Right lobe of liver (tissue), 4 donors: ENCODE measurements around the gene SLC22A6.

Experiments
- POLR2A ChIP-seq: fragments of 450-650 bp; IDR thresholded peaks from one replicate; pipeline ENCODE4 v1.6.1; 2017; ENCODE audit warnings: antibody characterized with exemption, mild to moderate bottlenecking
- TF ChIP-seq, protein P1 (sequence below), 4 donors: fragments of 200-600 bp in 3 of 4; fragments of 450-650 bp in 1 of 4; IDR thresholded peaks; one replicate each; pipeline versions ENCODE4 v1.5.1 to v1.8.0; 2016 to 2022; ENCODE audit warnings: antibody characterized with exemption in 4 of 4, mild to moderate bottlenecking in 2 of 4
- donor health status: DM: no; HTN: no; CAD: no.
- donor health status: DM: no; HTN: no; CAD: no.
- donor health status: DM: no; HTN: yes; CAD: no.

- TF ChIP-seq, protein P1, sequence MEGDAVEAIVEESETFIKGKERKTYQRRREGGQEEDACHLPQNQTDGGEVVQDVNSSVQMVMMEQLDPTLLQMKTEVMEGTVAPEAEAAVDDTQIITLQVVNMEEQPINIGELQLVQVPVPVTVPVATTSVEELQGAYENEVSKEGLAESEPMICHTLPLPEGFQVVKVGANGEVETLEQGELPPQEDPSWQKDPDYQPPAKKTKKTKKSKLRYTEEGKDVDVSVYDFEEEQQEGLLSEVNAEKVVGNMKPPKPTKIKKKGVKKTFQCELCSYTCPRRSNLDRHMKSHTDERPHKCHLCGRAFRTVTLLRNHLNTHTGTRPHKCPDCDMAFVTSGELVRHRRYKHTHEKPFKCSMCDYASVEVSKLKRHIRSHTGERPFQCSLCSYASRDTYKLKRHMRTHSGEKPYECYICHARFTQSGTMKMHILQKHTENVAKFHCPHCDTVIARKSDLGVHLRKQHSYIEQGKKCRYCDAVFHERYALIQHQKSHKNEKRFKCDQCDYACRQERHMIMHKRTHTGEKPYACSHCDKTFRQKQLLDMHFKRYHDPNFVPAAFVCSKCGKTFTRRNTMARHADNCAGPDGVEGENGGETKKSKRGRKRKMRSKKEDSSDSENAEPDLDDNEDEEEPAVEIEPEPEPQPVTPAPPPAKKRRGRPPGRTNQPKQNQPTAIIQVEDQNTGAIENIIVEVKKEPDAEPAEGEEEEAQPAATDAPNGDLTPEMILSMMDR (IDR thresholded peaks at IDR 0.05) = no peak
- no peak for TF ChIP-seq POLR2A
These were observed 30.3 kb downstream of the SLC22A6 start for GRCh38 chr11:62954478-62954877.
